ENCODE measurements around the gene MAP4K2.

Gene MAP4K2

GRCh38 chr11:64751136-64751535 lies 51.9 kb downstream of the MAP4K2 start:
- no peak overlapping the region for H3K4me2 ChIP-seq (ENCODE audit: low read length)
- H2AFZ ChIP-seq (ENCODE audit: low read length): no peak overlapping the region
- H3K9ac ChIP-seq (ENCODE audit: low read length): no peak overlapping the region
- no peak overlapping the region for H3K27ac ChIP-seq (ENCODE audit: low read depth, low read length, poor library complexity, severe bottlenecking)
- no peaks in the 10 kb centered on the region for H3F3A ChIP-seq (ENCODE audit: insufficient read depth, low read length)
- H3K4me1 ChIP-seq (ENCODE audit: insufficient read depth, low read length, severe bottlenecking): no peaks in the 10 kb centered on the region
- no peaks in the 10 kb centered on the region for H3K79me2 ChIP-seq (ENCODE audit: insufficient read depth, low read length)
- no peak overlapping the region for H3K4me3 ChIP-seq (ENCODE audit: low read depth, low read length, poor library complexity, severe bottlenecking)
- TF ChIP-seq, protein P1, sequence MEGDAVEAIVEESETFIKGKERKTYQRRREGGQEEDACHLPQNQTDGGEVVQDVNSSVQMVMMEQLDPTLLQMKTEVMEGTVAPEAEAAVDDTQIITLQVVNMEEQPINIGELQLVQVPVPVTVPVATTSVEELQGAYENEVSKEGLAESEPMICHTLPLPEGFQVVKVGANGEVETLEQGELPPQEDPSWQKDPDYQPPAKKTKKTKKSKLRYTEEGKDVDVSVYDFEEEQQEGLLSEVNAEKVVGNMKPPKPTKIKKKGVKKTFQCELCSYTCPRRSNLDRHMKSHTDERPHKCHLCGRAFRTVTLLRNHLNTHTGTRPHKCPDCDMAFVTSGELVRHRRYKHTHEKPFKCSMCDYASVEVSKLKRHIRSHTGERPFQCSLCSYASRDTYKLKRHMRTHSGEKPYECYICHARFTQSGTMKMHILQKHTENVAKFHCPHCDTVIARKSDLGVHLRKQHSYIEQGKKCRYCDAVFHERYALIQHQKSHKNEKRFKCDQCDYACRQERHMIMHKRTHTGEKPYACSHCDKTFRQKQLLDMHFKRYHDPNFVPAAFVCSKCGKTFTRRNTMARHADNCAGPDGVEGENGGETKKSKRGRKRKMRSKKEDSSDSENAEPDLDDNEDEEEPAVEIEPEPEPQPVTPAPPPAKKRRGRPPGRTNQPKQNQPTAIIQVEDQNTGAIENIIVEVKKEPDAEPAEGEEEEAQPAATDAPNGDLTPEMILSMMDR (IDR thresholded peaks at IDR 0.05; ENCODE audit: low read length): no peak
- no peak for TF ChIP-seq EZH2 (IDR thresholded peaks at IDR 0.05; ENCODE audit: borderline replicate concordance, low read length)
- H3K9me3 ChIP-seq (ENCODE audit: low read length): no peaks in the 10 kb centered on the region
- H3K27me3 ChIP-seq (ENCODE audit: insufficient read depth, low read length): no peaks in the 10 kb centered on the region; the same call in 1 of the 2 replicates
- no peaks in the 10 kb centered on the region for H4K20me1 ChIP-seq (ENCODE audit: insufficient read depth, low read length)
- H3K9me2 ChIP-seq (ENCODE audit: low read depth, low read length): no peaks in the 10 kb centered on the region
- no peaks in the 10 kb centered on the region for H3K36me3 ChIP-seq (ENCODE audit: insufficient read depth, low read length)

DNA sequence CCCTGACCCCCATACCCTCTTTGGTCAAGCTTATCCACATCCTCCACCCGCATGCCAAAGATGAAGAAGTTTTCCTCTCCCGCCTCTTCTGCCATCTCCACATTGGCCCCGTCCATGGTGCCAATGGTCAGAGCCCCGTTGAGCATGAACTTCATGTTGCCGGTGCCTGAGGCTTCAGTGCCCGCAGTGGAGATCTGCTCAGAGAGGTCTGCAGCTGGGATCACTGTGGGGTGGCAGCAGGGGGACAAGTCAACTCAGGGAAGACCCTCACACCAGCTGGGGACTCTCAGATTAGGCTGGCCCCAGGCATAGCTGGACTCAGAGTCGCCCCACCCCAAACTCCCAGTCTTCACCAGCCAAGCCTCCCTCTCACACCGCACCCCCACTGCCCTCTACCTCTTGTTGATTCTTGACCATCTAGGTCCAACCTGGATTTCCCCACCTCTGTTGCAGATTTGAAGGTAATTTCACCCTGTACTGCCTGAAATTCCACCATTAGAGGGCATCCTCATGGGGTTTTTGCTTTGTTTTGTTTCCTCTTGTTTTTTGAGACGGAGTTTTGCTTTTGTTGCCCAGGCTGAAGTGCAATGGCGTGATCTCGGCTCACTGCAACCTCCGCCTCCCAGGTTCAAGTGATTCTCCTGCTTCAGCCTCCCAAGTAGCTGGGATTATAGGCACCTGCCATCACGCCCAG lies 52.5 kb downstream of the MAP4K2 start:
- Histone ChIP-seq H3K9me3 (ENCODE audit: low read length) (no peaks in the 10 kb centered on the region), H3K4me1 (ENCODE audit: insufficient read depth, low read length, severe bottlenecking) (peaks cover 4% of the 10 kb centered on the region), H3K4me3 (ENCODE audit: low read depth, low read length, poor library complexity, severe bottlenecking) (no peak overlapping the region), H3K27me3 (ENCODE audit: insufficient read depth, low read length) (no peaks in the 10 kb centered on the region; the same call in 1 of the 2 replicates), H3K4me2 (ENCODE audit: low read length) (no peak overlapping the region), H3F3A (ENCODE audit: insufficient read depth, low read length) (no peaks in the 10 kb centered on the region), H3K36me3 (ENCODE audit: insufficient read depth, low read length) (no peaks in the 10 kb centered on the region), H3K9ac (ENCODE audit: low read length) (no peak overlapping the region), H3K9me2 (ENCODE audit: low read depth, low read length) (no peaks in the 10 kb centered on the region), H4K20me1 (ENCODE audit: insufficient read depth, low read length) (no peaks in the 10 kb centered on the region), H3K79me2 (ENCODE audit: insufficient read depth, low read length) (no peaks in the 10 kb centered on the region), H3K27ac (ENCODE audit: low read depth, low read length, poor library complexity, severe bottlenecking) (no peak overlapping the region), H2AFZ (ENCODE audit: low read length) (no peak overlapping the region)
- TF ChIP-seq, protein P1 (IDR thresholded peaks at IDR 0.05; ENCODE audit: low read length): peak; percentile 23; the same call in 1 of the 2 replicates
- no peak for TF ChIP-seq EZH2 (IDR thresholded peaks at IDR 0.05; ENCODE audit: borderline replicate concordance, low read length)

- Histone ChIP-seq H3F3A (ENCODE audit: insufficient read depth, low read length) (no peaks in the 10 kb centered on the region), H3K4me2 (ENCODE audit: low read length) (no peak overlapping the region), H3K27ac (ENCODE audit: low read depth, low read length, poor library complexity, severe bottlenecking) (no peak overlapping the region), H3K4me1 (ENCODE audit: insufficient read depth, low read length, severe bottlenecking) (peaks cover 23% of the 10 kb centered on the region), H3K9ac (ENCODE audit: low read length) (no peak overlapping the region), H2AFZ (ENCODE audit: low read length) (no peak overlapping the region), H3K4me3 (ENCODE audit: low read depth, low read length, poor library complexity, severe bottlenecking) (no peak overlapping the region), H3K36me3 (ENCODE audit: insufficient read depth, low read length) (no peaks in the 10 kb centered on the region), H3K79me2 (ENCODE audit: insufficient read depth, low read length) (no peaks in the 10 kb centered on the region), H3K9me2 (ENCODE audit: low read depth, low read length) (no peaks in the 10 kb centered on the region), H3K27me3 (ENCODE audit: insufficient read depth, low read length) (no peaks in the 10 kb centered on the region; the same call in 1 of the 2 replicates), H4K20me1 (ENCODE audit: insufficient read depth, low read length) (no peaks in the 10 kb centered on the region), H3K9me3 (ENCODE audit: low read length) (no peaks in the 10 kb centered on the region)
- no peak for TF ChIP-seq EZH2 (IDR thresholded peaks at IDR 0.05; ENCODE audit: borderline replicate concordance, low read length)
- TF ChIP-seq, protein P1 (IDR thresholded peaks at IDR 0.05; ENCODE audit: low read length): no peak
Observed at GRCh38 chr11:64747961-64748665, 54.9 kb downstream of the MAP4K2 start.
